DND-41 (cell line): ENCODE measurements around the gene GTF3C5.

Experiments used
- EZH2 ChIP-seq: IDR thresholded peaks from 3 replicates; pipeline ENCODE4 v1.6.1; 2012; ENCODE audit warnings: borderline replicate concordance, low read depth, mild to moderate bottlenecking, moderate library complexity, low read length, inconsistent platforms; ENCODE audit not compliant: severe bottlenecking
- TF ChIP-seq, protein P1 (sequence below): IDR thresholded peaks from 2 replicates; pipeline ENCODE4 v1.5.1; 2012; ENCODE audit warnings: borderline replicate concordance, low read length, moderate library complexity, mild to moderate bottlenecking; ENCODE audit not compliant: poor library complexity, severe bottlenecking; ENCODE audit errors: extremely low read depth

DNA sequence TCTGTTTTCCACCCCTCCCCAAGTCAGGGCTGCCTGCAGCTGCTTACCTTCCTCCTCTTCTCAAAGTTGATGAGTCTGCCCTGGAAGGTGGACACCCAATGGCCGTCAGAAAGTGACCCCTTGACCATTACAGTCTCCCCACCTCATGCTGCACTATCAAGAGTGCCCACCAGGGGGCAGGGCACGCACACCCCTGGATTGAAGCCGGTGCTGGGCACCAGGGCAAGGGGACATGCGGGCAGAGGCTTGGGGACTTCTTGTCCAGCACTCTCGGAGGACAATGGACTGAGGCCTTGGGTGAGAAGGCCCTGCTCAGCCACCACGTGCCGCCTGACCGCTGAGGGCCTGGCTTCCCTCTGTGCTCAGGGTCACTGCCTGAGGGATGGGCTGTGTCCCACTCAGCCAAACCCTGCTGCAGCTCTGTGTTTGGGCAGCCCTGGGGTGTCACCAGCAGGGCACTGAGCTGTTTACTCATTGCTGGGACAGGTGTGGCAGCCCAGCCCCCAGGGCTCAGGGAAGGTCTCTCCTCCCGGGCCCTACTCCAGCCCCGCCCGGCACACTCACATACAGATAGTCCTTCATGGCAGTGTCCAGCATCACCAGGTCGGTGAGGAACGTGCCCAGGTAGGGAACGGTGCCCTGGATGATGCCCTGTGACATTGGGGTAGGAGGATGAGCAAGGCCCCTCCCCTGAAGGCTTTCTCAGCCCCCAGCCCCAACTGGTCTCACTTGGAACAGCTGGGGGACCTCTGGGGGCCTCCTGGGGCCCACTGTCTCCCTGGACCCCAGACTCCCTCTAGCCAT, 72.6 kb downstream of the GTF3C5 start:
- TF ChIP-seq, protein P1, sequence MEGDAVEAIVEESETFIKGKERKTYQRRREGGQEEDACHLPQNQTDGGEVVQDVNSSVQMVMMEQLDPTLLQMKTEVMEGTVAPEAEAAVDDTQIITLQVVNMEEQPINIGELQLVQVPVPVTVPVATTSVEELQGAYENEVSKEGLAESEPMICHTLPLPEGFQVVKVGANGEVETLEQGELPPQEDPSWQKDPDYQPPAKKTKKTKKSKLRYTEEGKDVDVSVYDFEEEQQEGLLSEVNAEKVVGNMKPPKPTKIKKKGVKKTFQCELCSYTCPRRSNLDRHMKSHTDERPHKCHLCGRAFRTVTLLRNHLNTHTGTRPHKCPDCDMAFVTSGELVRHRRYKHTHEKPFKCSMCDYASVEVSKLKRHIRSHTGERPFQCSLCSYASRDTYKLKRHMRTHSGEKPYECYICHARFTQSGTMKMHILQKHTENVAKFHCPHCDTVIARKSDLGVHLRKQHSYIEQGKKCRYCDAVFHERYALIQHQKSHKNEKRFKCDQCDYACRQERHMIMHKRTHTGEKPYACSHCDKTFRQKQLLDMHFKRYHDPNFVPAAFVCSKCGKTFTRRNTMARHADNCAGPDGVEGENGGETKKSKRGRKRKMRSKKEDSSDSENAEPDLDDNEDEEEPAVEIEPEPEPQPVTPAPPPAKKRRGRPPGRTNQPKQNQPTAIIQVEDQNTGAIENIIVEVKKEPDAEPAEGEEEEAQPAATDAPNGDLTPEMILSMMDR, result peak; percentile 91
- TF ChIP-seq EZH2, result no peak
